PC-9 (cell line): ENCODE measurements around the gene C1QTNF12. TPM values are rescaled to one million over a fixed set of nuclear protein-coding genes. Genes with fewer than 3 reads are reported as not detected.

Source experiments
- BruUV-seq: library from RNA; stranded (reverse); fragments of 400-500 nt; replicated peaks from 2 replicates; lab custom pipeline; 2021; lab: Mats Ljungman, UMichigan
- CTCF ChIA-PET: fragments of 300-600 bp; sonication (Branson Sonifier 250); formaldehyde crosslinking; loops from one replicate; lab custom pipeline; 2022; ENCODE audit warnings: antibody characterized with exemption; lab: Charles Lee
- POLR2A ChIA-PET: fragments of 300-600 bp; sonication (Branson Sonifier 250); formaldehyde crosslinking; loops from one replicate; lab custom pipeline; 2022; ENCODE audit warnings: antibody characterized with exemption; ENCODE audit not compliant: unreplicated experiment; lab: Charles Lee
- DNase-seq, 2 experiments: peaks; one replicate each; pipeline versions ENCODE4 v3.0.0 to v3.0.0-alpha.2; 2015 to 2022; ENCODE audit warnings: mixed read lengths in 1 of 2
- H2AFZ ChIP-seq: fragments of 200-600 bp; sonication (generic); 2 replicates; pipeline ENCODE4 v1.8.1; 2017; ENCODE audit warnings: antibody characterized with exemption
- H3F3A ChIP-seq: fragments of 200-600 bp; sonication (generic); 2 replicates; pipeline ENCODE4 v1.8.1; 2017; ENCODE audit warnings: antibody characterized with exemption, mild to moderate bottlenecking, low read depth; ENCODE audit not compliant: insufficient read depth
- H3K27ac ChIP-seq: fragments of 200-600 bp; sonication (generic); 2 replicates; pipeline ENCODE4 v1.6.1; 2016; ENCODE audit warnings: mixed run types
- H3K27me3 ChIP-seq: fragments of 200-600 bp; sonication (generic); 2 replicates; pipeline ENCODE4 v1.6.1; 2016; ENCODE audit warnings: low read depth, mixed run types; ENCODE audit not compliant: insufficient read depth
- H3K36me3 ChIP-seq: fragments of 200-600 bp; sonication (generic); 2 replicates; pipeline ENCODE4 v1.6.1; 2016; ENCODE audit warnings: low read depth, mixed run types
- H3K4me1 ChIP-seq: fragments of 200-600 bp; sonication (generic); replicated peaks from 2 replicates; pipeline ENCODE4 v1.6.1; 2016; ENCODE audit warnings: mixed run types; ENCODE audit not compliant: insufficient read depth
- H3K4me2 ChIP-seq: fragments of 200-600 bp; sonication (generic); 2 replicates; pipeline ENCODE4 v1.6.1; 2017; ENCODE audit warnings: mixed run types
- H3K4me3 ChIP-seq: fragments of 200-600 bp; sonication (generic); 2 replicates; pipeline ENCODE4 v1.6.1; 2016; ENCODE audit warnings: mixed run types
- H3K79me2 ChIP-seq: fragments of 200-600 bp; sonication (generic); 2 replicates; pipeline ENCODE4 v1.6.1; 2017; ENCODE audit warnings: low read depth, mixed run types
- H3K9me2 ChIP-seq: fragments of 200-600 bp; sonication (generic); 2 replicates; pipeline ENCODE4 v1.8.1; 2017; ENCODE audit warnings: mild to moderate bottlenecking; ENCODE audit not compliant: insufficient read depth
- H3K9me3 ChIP-seq: fragments of 200-600 bp; sonication (generic); 2 replicates; pipeline ENCODE4 v1.8.1; 2016; ENCODE audit warnings: low read depth; ENCODE audit not compliant: insufficient read depth
- H4K20me1 ChIP-seq: fragments of 200-600 bp; sonication (generic); 2 replicates; pipeline ENCODE4 v1.8.1; 2017; ENCODE audit not compliant: insufficient read depth
- EZH2 ChIP-seq: fragments of 200-600 bp; sonication (generic); IDR thresholded peaks from 2 replicates; pipeline ENCODE4 v1.8.0; 2017; ENCODE audit warnings: antibody characterized with exemption, low read depth
- intact Hi-C: fragments of 100-400 bp; cut with micrococcal nuclease; formaldehyde crosslinking; loops from one replicate; pipeline ENCODE4 v1.10.0; 2022; ENCODE audit not compliant: unreplicated experiment
- total RNA-seq: library from RNA; stranded (reverse); gene quantifications from 2 replicates; pipeline ENCODE4 v1.2.3, GENCODE V29; 2021
- TF ChIP-seq, protein P1 (sequence below): fragments of 200-600 bp; sonication (generic); conservative IDR thresholded peaks from 2 replicates; pipeline ENCODE4 v1.6.1; 2017; ENCODE audit warnings: mixed run types, antibody characterized with exemption, mild to moderate bottlenecking, moderate library complexity

The C1QTNF12 gene
- total RNA-seq, 1 experiment from 2014 or later: 5.2 TPM

DNA sequence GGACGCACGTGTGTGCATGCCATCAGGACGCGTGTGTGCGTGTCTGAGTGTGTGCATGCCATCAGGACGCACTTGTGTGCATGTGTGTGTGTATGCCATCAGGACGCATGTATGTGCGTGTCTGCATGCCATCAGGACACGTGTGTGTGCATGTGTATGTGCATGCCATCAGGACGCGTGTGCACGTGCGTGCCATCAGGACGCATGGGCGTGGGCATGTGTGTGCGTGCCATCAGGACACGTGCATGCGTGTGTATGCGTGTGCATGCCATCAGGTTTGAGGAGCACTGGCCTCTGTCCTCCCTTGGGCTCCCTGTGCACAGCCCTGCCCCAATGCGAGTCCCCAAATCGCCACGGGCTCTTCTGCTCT lies 12.6 kb upstream of the C1QTNF12 start:
- POLR2A ChIA-PET: no interaction called here
- BruUV-seq: no TSS peak
- H3K27ac ChIP-seq: no peak overlapping the region

DNA sequence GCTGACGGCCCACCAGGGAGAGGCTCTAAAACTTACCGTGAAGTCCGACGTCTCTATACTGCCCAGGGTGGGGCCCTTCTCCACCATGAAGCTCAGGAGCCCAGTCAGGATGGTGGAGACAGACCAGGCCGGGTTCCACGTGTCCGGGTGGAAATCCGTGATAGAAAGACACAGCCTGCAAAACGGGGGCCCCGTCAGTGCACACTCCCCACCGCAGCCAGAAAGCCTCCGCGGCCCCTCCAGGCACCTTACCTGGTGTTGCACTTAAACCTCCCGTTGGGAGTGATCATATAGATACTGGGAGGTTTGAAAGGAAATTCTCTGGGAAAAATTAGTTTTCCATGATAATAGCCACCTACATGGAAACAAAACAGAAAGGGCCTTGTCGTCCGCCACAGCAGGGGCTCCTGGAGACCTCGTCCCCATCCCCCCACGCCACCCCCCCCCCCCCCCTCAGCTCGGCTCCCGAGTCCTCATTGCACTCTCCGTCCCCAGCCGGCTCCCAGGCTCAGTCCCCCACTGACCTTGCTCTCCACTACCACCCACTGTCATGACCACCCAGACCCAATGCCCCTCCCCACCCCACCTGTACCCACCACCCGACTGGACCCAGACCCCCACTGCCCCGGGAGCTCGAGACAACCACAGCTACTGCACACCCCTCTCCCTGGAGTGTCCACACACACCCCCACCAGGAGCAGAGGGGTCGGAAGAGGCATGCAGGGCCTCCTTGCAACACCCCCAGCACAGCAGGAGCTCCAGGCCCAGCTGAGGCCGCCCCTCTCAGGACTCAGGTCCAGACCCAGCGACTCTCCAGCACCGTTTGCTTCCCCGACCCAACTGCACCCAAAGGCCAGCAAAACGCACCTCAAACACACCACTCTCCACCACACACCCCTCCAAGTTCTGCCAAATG lies 10.7 kb upstream of the C1QTNF12 start:
- Histone ChIP-seq H3K27me3 (no peaks in the 10 kb centered on the region), H3K4me3 (no peak overlapping the region), H3K4me1 (no peaks in the 10 kb centered on the region), H3K9me3 (no peaks in the 10 kb centered on the region), H2AFZ (no peak overlapping the region), H3F3A (peaks cover 4% of the 10 kb centered on the region; the same call in 1 of the 2 replicates), H3K36me3 (0 out of 2 replicates have a peak, but pooled peaks cover 9% of the 10 kb centered on the region), H3K9me2 (no peaks in the 10 kb centered on the region), H4K20me1 (peaks cover 18% of the 10 kb centered on the region), H3K27ac (no peak overlapping the region), H3K4me2 (no peak overlapping the region), H3K79me2 (no peaks in the 10 kb centered on the region)
- TF ChIP-seq, protein P1, sequence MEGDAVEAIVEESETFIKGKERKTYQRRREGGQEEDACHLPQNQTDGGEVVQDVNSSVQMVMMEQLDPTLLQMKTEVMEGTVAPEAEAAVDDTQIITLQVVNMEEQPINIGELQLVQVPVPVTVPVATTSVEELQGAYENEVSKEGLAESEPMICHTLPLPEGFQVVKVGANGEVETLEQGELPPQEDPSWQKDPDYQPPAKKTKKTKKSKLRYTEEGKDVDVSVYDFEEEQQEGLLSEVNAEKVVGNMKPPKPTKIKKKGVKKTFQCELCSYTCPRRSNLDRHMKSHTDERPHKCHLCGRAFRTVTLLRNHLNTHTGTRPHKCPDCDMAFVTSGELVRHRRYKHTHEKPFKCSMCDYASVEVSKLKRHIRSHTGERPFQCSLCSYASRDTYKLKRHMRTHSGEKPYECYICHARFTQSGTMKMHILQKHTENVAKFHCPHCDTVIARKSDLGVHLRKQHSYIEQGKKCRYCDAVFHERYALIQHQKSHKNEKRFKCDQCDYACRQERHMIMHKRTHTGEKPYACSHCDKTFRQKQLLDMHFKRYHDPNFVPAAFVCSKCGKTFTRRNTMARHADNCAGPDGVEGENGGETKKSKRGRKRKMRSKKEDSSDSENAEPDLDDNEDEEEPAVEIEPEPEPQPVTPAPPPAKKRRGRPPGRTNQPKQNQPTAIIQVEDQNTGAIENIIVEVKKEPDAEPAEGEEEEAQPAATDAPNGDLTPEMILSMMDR: no peak
- no peak for DNase-seq
- intact Hi-C loops: no loop called here
- CTCF ChIA-PET: no interaction called here
- POLR2A ChIA-PET: no interaction called here
- BruUV-seq: no TSS peak

More for the DNA sequence above, 12.6 kb upstream of the C1QTNF12 start:
- CTCF ChIA-PET: no interaction called here
- Histone ChIP-seq H3K4me1 (no peaks in the 10 kb centered on the region), H4K20me1 (peaks cover 29% of the 10 kb centered on the region), H3K27me3 (no peaks in the 10 kb centered on the region), H3K9me3 (no peaks in the 10 kb centered on the region), H3F3A (peaks cover 4% of the 10 kb centered on the region), H3K4me3 (no peak overlapping the region), H3K36me3 (0 out of 2 replicates have a peak, but pooled peaks cover 9% of the 10 kb centered on the region), H3K79me2 (peaks cover 2% of the 10 kb centered on the region; the same call in 1 of the 2 replicates), H2AFZ (no peak overlapping the region), H3K4me2 (no peak overlapping the region), H3K9me2 (no peaks in the 10 kb centered on the region)
- no peak for DNase-seq
- TF ChIP-seq EZH2: no peak
- TF ChIP-seq, protein P1: no peak
- intact Hi-C loops: no loop called here

DNA sequence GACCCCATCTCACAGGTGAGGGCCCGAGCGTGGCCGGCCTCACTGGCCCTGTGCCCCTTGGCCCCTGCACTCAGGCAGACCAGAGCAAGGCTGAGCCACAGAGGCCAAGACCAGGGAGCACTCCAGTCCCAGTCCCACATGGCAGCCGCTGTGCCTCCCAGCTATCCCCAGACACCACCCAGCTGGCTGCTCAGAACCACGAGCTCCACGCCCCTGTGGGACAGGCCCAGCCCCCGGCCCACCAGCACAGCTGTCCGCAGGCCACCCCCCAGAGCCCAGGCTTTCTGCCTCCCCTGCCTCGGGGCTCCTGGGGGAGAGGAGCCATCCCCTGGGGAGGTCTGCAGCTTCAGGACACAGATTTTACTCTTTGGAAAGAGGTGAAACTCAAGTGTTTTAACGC lies 9.1 kb upstream of the C1QTNF12 start:
- BruUV-seq: no TSS peak
- Histone ChIP-seq H3K27ac (no peak overlapping the region), H3K36me3 (0 out of 2 replicates have a peak, but pooled peaks cover 3% of the 10 kb centered on the region)

More for the DNA sequence above, 9.1 kb upstream of the C1QTNF12 start:
- Histone ChIP-seq H3K79me2 (no peaks in the 10 kb centered on the region), H3K27me3 (no peaks in the 10 kb centered on the region), H3K9me3 (no peaks in the 10 kb centered on the region), H3F3A (peaks cover 13% of the 10 kb centered on the region), H4K20me1 (peaks cover 10% of the 10 kb centered on the region), H3K9me2 (no peaks in the 10 kb centered on the region), H2AFZ (no peak overlapping the region), H3K4me2 (no peak overlapping the region), H3K4me1 (no peaks in the 10 kb centered on the region), H3K4me3 (no peak overlapping the region)
- ChIA-PET POLR2A (no interaction called here), CTCF (no interaction called here)
- TF ChIP-seq EZH2: no peak
- TF ChIP-seq, protein P1: no peak
- intact Hi-C loops: no loop called here
- DNase-seq: no peak
